Endothelial cell of coronary artery (primary cell): ENCODE data around the gene TRABD2A. TPM values are rescaled to one million over a fixed set of nuclear protein-coding genes. Genes with fewer than 3 reads are reported as not detected.

ENCODE experiments used
- total RNA-seq: library from RNA; depleted of rRNA; stranded (reverse); fragments of >200 nt; gene quantifications from 2 replicates; pipeline ENCODE4 v1.2.3, GENCODE V29; 2014

TRABD2A gene
- total RNA-seq = 0.56 and 0.81 TPM in 2 replicates

GRCh38 chr2:84880645-84881521 is at the start of gene TRABD2A:
TRABD2A (minus strand) TSS chr2:84881084; CDS start chr2:84881039, 45 bp downstream.

GRCh38 chr2:84905181-84906107 is 24.6 kb upstream of the TRABD2A start, which contains the start of gene TMSB10:
TMSB10 (plus strand) TSS chr2:84905656.

Other genes with a start within 250 kb of the TRABD2A start
- 9,836 and 10,308 TPM in 2 replicates for gene TMSB10, start 24.6 kb upstream of the TRABD2A start, total RNA-seq
- 52.3 and 60.0 TPM in 2 replicates for gene KCMF1, start 90.1 kb upstream of the TRABD2A start, total RNA-seq